ENCODE results near the gene AHRR. TPM values are rescaled to one million over a fixed set of nuclear protein-coding genes. Genes with fewer than 3 reads are reported as not detected.

The AHRR gene
- total RNA-seq, 1 donor from 2014 or later: 10.5 TPM

DNA sequence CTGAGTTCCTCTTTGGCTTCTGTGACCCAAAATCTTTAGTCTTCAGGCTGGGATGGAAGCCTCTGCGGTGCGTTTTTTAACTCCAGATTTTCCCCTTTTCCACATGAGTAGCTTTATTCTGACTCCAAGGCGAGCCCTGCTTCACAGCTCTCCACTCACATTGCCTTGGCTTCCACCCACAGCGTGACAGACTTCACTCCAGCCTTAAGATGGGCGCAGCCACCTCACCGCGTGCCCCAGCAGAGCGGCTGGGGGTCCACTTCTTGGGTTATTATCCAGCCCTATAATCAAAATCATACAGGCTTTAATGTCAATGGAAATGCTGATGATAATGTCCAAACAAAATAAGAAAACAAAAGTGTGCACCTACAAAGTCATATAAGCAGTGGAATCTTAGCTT, 122.7 kb downstream of the AHRR start:
- Histone ChIP-seq H3K4me3 (ENCODE audit: insufficient read depth, low read depth, low read length) (no peak overlapping the region), H3K9me3 (ENCODE audit: insufficient read depth, low read depth, low read length) (no peaks in the 10 kb centered on the region), H3K27ac (ENCODE audit: low read depth, low read length) (no peak overlapping the region), H3K4me2 (ENCODE audit: low read length) (peak overlapping the region; percentile 99), H3K27me3 (ENCODE audit: insufficient read depth, low read length) (no peaks in the 10 kb centered on the region), H4K20me1 (ENCODE audit: insufficient read depth, low read length) (peaks cover 40% of the 10 kb centered on the region), H3K36me3 (ENCODE audit: insufficient read depth, low read length) (peaks cover 21% of the 10 kb centered on the region), H2AFZ (ENCODE audit: low read depth, low read length) (no peak overlapping the region), H3K4me1 (ENCODE audit: insufficient read depth, low read length) (peaks cover 16% of the 10 kb centered on the region), H3K79me2 (ENCODE audit: insufficient read depth, low read length) (peaks cover 59% of the 10 kb centered on the region), H3K9ac (ENCODE audit: low read length) (peak overlapping the region; percentile 93)
- H3K4me1 Mint-ChIP-seq (ENCODE audit: low read depth, unreplicated experiment): peaks cover 11% of the 10 kb centered on the region
- H3K27ac Mint-ChIP-seq (ENCODE audit: unreplicated experiment): peak overlapping the region; percentile 64
- H3K9me3 Mint-ChIP-seq (ENCODE audit: unreplicated experiment): no peaks in the 10 kb centered on the region
- DNase-seq (ENCODE audit: low read depth) (no peak), FAIRE-seq (no peak)
- H3K27me3 Mint-ChIP-seq (ENCODE audit: low read depth, unreplicated experiment): no peaks in the 10 kb centered on the region
- TF ChIP-seq EZH2 (IDR thresholded peaks at IDR 0.05; ENCODE audit: insufficient read depth, low read length): no peak
- peaks cover 10% of the 10 kb centered on the region for H3K36me3 Mint-ChIP-seq (ENCODE audit: low read depth, unreplicated experiment)
- H3K4me3 Mint-ChIP-seq (ENCODE audit: unreplicated experiment): peak overlapping the region; percentile 98

DNA sequence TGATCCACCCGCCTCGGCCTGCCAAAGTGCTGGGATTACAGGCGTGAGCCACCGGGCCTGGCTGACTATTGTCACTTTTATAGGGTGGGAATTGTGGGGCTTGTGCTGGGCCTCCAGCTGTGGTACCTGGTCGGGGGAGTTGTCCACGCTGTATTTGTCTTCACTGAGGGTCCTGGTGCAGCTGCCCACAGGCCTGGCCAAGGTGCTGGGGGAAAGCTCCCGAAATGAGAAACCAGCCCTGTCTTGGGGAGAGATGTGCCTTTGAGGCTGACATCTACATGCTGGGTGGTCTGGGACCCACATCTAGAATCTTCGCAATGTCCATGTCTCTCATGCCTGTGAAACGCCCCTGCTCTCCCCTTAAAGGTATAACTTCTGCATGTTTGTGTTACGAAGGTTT, 124.1 kb downstream of the AHRR start:
- no peak overlapping the region for H3K9ac ChIP-seq (ENCODE audit: low read length)
- H3K4me2 ChIP-seq (ENCODE audit: low read length): no peak overlapping the region
- Mint-ChIP-seq H3K4me3 (ENCODE audit: unreplicated experiment) (no peak overlapping the region), H3K27me3 (ENCODE audit: low read depth, unreplicated experiment) (no peaks in the 10 kb centered on the region), H3K9me3 (ENCODE audit: unreplicated experiment) (no peaks in the 10 kb centered on the region), H3K4me1 (ENCODE audit: low read depth, unreplicated experiment) (peaks cover 11% of the 10 kb centered on the region), H3K27ac (ENCODE audit: unreplicated experiment) (no peak overlapping the region), H3K36me3 (ENCODE audit: low read depth, unreplicated experiment) (peaks cover 19% of the 10 kb centered on the region)
- H4K20me1 ChIP-seq (ENCODE audit: insufficient read depth, low read length): peaks cover 44% of the 10 kb centered on the region
- H2AFZ ChIP-seq (ENCODE audit: low read depth, low read length): no peak overlapping the region
- TF ChIP-seq EZH2 (IDR thresholded peaks at IDR 0.05; ENCODE audit: insufficient read depth, low read length): no peak
- no peak for FAIRE-seq
- H3K27me3 ChIP-seq (ENCODE audit: insufficient read depth, low read length): no peaks in the 10 kb centered on the region
- no peak overlapping the region for H3K27ac ChIP-seq (ENCODE audit: low read depth, low read length)
- H3K4me1 ChIP-seq (ENCODE audit: insufficient read depth, low read length): peaks cover 16% of the 10 kb centered on the region
- no peak overlapping the region for H3K4me3 ChIP-seq (ENCODE audit: insufficient read depth, low read depth, low read length)
- H3K36me3 ChIP-seq (ENCODE audit: insufficient read depth, low read length): peaks cover 30% of the 10 kb centered on the region
- H3K79me2 ChIP-seq (ENCODE audit: insufficient read depth, low read length): peaks cover 68% of the 10 kb centered on the region
- DNase-seq (ENCODE audit: low read depth): no peak
- no peaks in the 10 kb centered on the region for H3K9me3 ChIP-seq (ENCODE audit: insufficient read depth, low read depth, low read length)

GRCh38 chr5:446066-446882, 124.8 kb downstream of the AHRR start:
- Mint-ChIP-seq H3K27ac (ENCODE audit: unreplicated experiment) (no peak overlapping the region), H3K36me3 (ENCODE audit: low read depth, unreplicated experiment) (peaks cover 19% of the 10 kb centered on the region), H3K27me3 (ENCODE audit: low read depth, unreplicated experiment) (no peaks in the 10 kb centered on the region), H3K4me1 (ENCODE audit: low read depth, unreplicated experiment) (peaks cover 7% of the 10 kb centered on the region), H3K9me3 (ENCODE audit: unreplicated experiment) (no peaks in the 10 kb centered on the region), H3K4me3 (ENCODE audit: unreplicated experiment) (peak overlapping the region; percentile 46)
- Histone ChIP-seq H3K36me3 (ENCODE audit: insufficient read depth, low read length) (peaks cover 30% of the 10 kb centered on the region), H2AFZ (ENCODE audit: low read depth, low read length) (no peak overlapping the region), H3K4me1 (ENCODE audit: insufficient read depth, low read length) (peaks cover 16% of the 10 kb centered on the region), H3K9me3 (ENCODE audit: insufficient read depth, low read depth, low read length) (no peaks in the 10 kb centered on the region), H3K79me2 (ENCODE audit: insufficient read depth, low read length) (peaks cover 71% of the 10 kb centered on the region), H3K27me3 (ENCODE audit: insufficient read depth, low read length) (no peaks in the 10 kb centered on the region), H3K9ac (ENCODE audit: low read length) (no peak overlapping the region), H3K27ac (ENCODE audit: low read depth, low read length) (no peak overlapping the region), H3K4me2 (ENCODE audit: low read length) (no peak overlapping the region), H3K4me3 (ENCODE audit: insufficient read depth, low read depth, low read length) (no peak overlapping the region), H4K20me1 (ENCODE audit: insufficient read depth, low read length) (peaks cover 44% of the 10 kb centered on the region)
- DNase-seq (ENCODE audit: low read depth) (no peak), FAIRE-seq (no peak)
- TF ChIP-seq, protein P1, sequence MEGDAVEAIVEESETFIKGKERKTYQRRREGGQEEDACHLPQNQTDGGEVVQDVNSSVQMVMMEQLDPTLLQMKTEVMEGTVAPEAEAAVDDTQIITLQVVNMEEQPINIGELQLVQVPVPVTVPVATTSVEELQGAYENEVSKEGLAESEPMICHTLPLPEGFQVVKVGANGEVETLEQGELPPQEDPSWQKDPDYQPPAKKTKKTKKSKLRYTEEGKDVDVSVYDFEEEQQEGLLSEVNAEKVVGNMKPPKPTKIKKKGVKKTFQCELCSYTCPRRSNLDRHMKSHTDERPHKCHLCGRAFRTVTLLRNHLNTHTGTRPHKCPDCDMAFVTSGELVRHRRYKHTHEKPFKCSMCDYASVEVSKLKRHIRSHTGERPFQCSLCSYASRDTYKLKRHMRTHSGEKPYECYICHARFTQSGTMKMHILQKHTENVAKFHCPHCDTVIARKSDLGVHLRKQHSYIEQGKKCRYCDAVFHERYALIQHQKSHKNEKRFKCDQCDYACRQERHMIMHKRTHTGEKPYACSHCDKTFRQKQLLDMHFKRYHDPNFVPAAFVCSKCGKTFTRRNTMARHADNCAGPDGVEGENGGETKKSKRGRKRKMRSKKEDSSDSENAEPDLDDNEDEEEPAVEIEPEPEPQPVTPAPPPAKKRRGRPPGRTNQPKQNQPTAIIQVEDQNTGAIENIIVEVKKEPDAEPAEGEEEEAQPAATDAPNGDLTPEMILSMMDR (IDR thresholded peaks at IDR 0.05; ENCODE audit: insufficient read depth, low read depth, low read length): no peak
- TF ChIP-seq EZH2 (IDR thresholded peaks at IDR 0.05; ENCODE audit: insufficient read depth, low read length): no peak
